Keratinocyte (primary cell): ENCODE measurements around the gene PMEPA1. TPM values are rescaled to one million over a fixed set of nuclear protein-coding genes. Genes with fewer than 3 reads are reported as not detected.

Experiments used
- DNase-seq: peaks from one replicate; pipeline ENCODE4 v3.0.0-alpha.2; 2011; ENCODE audit warnings: low read depth, missing footprints, low spot score
- FAIRE-seq: peaks from 2 replicates; lab custom pipeline; 2011; peaks lifted over from hg19 to GRCh38; lab: Jason Lieb, UNC
- H2AFZ ChIP-seq: 2 replicates; pipeline ENCODE4 v1.6.0; 2012; ENCODE audit warnings: low read length, control low read depth, inconsistent platforms; ENCODE audit not compliant: control insufficient read depth
- H3K27ac ChIP-seq: 2 replicates; pipeline ENCODE4 v1.5.1; 2011; ENCODE audit warnings: low read length; ENCODE audit not compliant: control insufficient read depth, insufficient read depth
- H3K27me3 ChIP-seq: 3 replicates; pipeline ENCODE4 v1.6.0; 2011; ENCODE audit warnings: low read length; ENCODE audit not compliant: control insufficient read depth, insufficient read depth; ENCODE audit errors: extremely low read depth
- H3K36me3 ChIP-seq, 2 experiments: 2 replicates in 1 of 2; 3 replicates in 1 of 2; pipeline ENCODE4 v1.5.1; 2011; ENCODE audit warnings: low read length in 2 of 2, mild to moderate bottlenecking in 1 of 2; ENCODE audit not compliant: control insufficient read depth in 2 of 2, insufficient read depth in 2 of 2; ENCODE audit errors: extremely low read depth in 1 of 2
- H3K4me1 ChIP-seq: 3 replicates; pipeline ENCODE4 v1.5.1; 2011; ENCODE audit warnings: low read length; ENCODE audit not compliant: control insufficient read depth, insufficient read depth; ENCODE audit errors: extremely low read depth
- H3K4me2 ChIP-seq: 3 replicates; pipeline ENCODE4 v1.6.0; 2011; ENCODE audit warnings: low read depth, low read length; ENCODE audit not compliant: control insufficient read depth, insufficient read depth; ENCODE audit errors: extremely low read depth
- H3K4me3 ChIP-seq, 3 experiments: fragments of 200-600 bp in 1 of 3; sonication (generic) in 1 of 3; 2 replicates in 2 of 3; 3 replicates in 1 of 3; pipeline ENCODE4 v1.5.1; 2011 to 2016; ENCODE audit warnings: low read length in 3 of 3, mild to moderate bottlenecking in 3 of 3, control low read depth in 2 of 3, inconsistent platforms in 1 of 3, low read depth in 1 of 3, mixed read lengths in 1 of 3, mixed run types in 1 of 3, moderate library complexity in 1 of 3; ENCODE audit not compliant: control insufficient read depth in 2 of 3, insufficient read depth in 2 of 3; ENCODE audit errors: extremely low read depth in 1 of 3
- H3K79me2 ChIP-seq: 2 replicates; pipeline ENCODE4 v1.6.0; 2012; ENCODE audit warnings: low read length; ENCODE audit not compliant: control insufficient read depth, insufficient read depth
- H3K9ac ChIP-seq: 3 replicates; pipeline ENCODE4 v1.6.0; 2011; ENCODE audit warnings: low read length; ENCODE audit not compliant: control insufficient read depth, insufficient read depth; ENCODE audit errors: extremely low read depth
- H3K9me1 ChIP-seq: 3 replicates; pipeline ENCODE4 v1.6.0; 2011; ENCODE audit warnings: low read length; ENCODE audit not compliant: control insufficient read depth, insufficient read depth; ENCODE audit errors: extremely low read depth
- H3K9me3 ChIP-seq: 2 replicates; pipeline ENCODE4 v1.5.1; 2012; ENCODE audit warnings: low read depth, low read length; ENCODE audit not compliant: control insufficient read depth
- H4K20me1 ChIP-seq: 3 replicates; pipeline ENCODE4 v1.6.0; 2011; ENCODE audit warnings: low read length; ENCODE audit not compliant: control insufficient read depth, insufficient read depth; ENCODE audit errors: extremely low read depth
- CTCF ChIP-seq, 3 experiments: IDR thresholded peaks in 1 of 3; conservative IDR thresholded peaks in 1 of 3; optimal IDR thresholded peaks in 1 of 3; 2 replicates in 2 of 3; 3 replicates in 1 of 3; pipeline versions ENCODE3 to v1.5.1; 2011; ENCODE audit warnings: low read length in 3 of 3, mild to moderate bottlenecking in 3 of 3, moderate library complexity in 2 of 3, control low read depth in 1 of 3, inconsistent platforms in 1 of 3; ENCODE audit not compliant: insufficient read depth in 2 of 3; ENCODE audit errors: extremely low read depth in 1 of 3
- EZH2 ChIP-seq: IDR thresholded peaks from one replicate; pipeline ENCODE4 v1.6.1; 2012; ENCODE audit warnings: inconsistent platforms, mild to moderate bottlenecking, low read length, moderate library complexity
- dilution Hi-C: fragments of 300-500 bp; cut with MboI; formaldehyde crosslinking; loops from one replicate; pipeline ENCODE4 v1.7.0; 2020; ENCODE audit warnings: low sequenced_read_pairs; ENCODE audit not compliant: extremely low pct_ligation_motif_present
- polyA plus RNA-seq, 5 experiments: library from polyadenylated mRNA; depleted of rRNA in 3 of 5; stranded (reverse) in 3 of 5; stranded (forward) in 1 of 5; unstranded in 1 of 5; fragments of >200 nt; gene quantifications; 1 replicate in 1 of 5; 2 replicates in 3 of 5; 3 replicates in 1 of 5; pipeline versions ENCODE4 v1.2.1 to v1.2.3, GENCODE V29; 2011 to 2012; ENCODE audit warnings: missing spikeins in 2 of 5, low read depth in 1 of 5, low replicate concordance in 1 of 5

Gene PMEPA1
- polyA plus RNA-seq, 1 donor (not counting 4 experiments of a cell fraction or from before 2014, with no cell fraction given): 29.0 TPM

- dilution Hi-C loops: loop anchor here (25.0 kb wide), 1 partner anchor 586 kb away; no protein-coding TSS in a partner anchor
Measured at GRCh38 chr20:57601737-57602136, 108.1 kb downstream of the PMEPA1 start.

GRCh38 chr20:57601211-57601570, 108.6 kb downstream of the PMEPA1 start:
- dilution Hi-C loops: loop anchor here (25.0 kb wide), 1 partner anchor 586 kb away; no protein-coding TSS in a partner anchor
- no peak for FAIRE-seq

More at GRCh38 chr20:57601737-57602136, 108.1 kb downstream of the PMEPA1 start:
- Histone ChIP-seq H3K27me3 (peaks cover 24% of the 10 kb centered on the region), H3K9me3 (no peaks in the 10 kb centered on the region), H3K4me2 (no peak overlapping the region), H3K9me1 (no peaks in the 10 kb centered on the region), H3K4me3 (no peak overlapping the region), H3K27ac (no peak overlapping the region), H4K20me1 (no peaks in the 10 kb centered on the region), H3K36me3 (no peaks in the 10 kb centered on the region), H3K4me1 (peaks cover 2% of the 10 kb centered on the region), H3K9ac (no peak overlapping the region), H2AFZ (no peak overlapping the region), H3K79me2 (no peaks in the 10 kb centered on the region)
- FAIRE-seq: no peak
- TF ChIP-seq EZH2 (no peak), CTCF (optimal IDR thresholded peaks at IDR 0.05 in 1 of 3, IDR thresholded peaks at IDR 0.05 in 1 of 3, conservative IDR thresholded peaks at IDR 0.05 in 1 of 3; ENCODE audit: extremely low read depth in 1 of 3, insufficient read depth in 2 of 3, low read length in 3 of 3) (no peak)
- no peak for DNase-seq

More at GRCh38 chr20:57601211-57601570, 108.6 kb downstream of the PMEPA1 start:
- Histone ChIP-seq H3K4me1 (peaks cover 2% of the 10 kb centered on the region), H3K27me3 (peaks cover 18% of the 10 kb centered on the region), H3K36me3 (no peaks in the 10 kb centered on the region), H3K4me3 (no peak overlapping the region), H2AFZ (no peak overlapping the region), H3K9me1 (no peaks in the 10 kb centered on the region), H3K27ac (no peak overlapping the region), H3K9ac (no peak overlapping the region), H3K4me2 (no peak overlapping the region), H3K79me2 (no peaks in the 10 kb centered on the region), H4K20me1 (no peaks in the 10 kb centered on the region), H3K9me3 (no peaks in the 10 kb centered on the region)
- no peak for TF ChIP-seq EZH2
- no peak for TF ChIP-seq CTCF (optimal IDR thresholded peaks at IDR 0.05 in 1 of 3, IDR thresholded peaks at IDR 0.05 in 1 of 3, conservative IDR thresholded peaks at IDR 0.05 in 1 of 3; ENCODE audit: extremely low read depth in 1 of 3, insufficient read depth in 2 of 3, low read length in 3 of 3)
- DNase-seq: no peak
